Gastroesophageal sphincter (tissue), 4 donors: ENCODE results near the gene SLC37A1. TPM values are rescaled to one million over a fixed set of nuclear protein-coding genes. Genes with fewer than 3 reads are reported as not detected.
"Not testable (repeated sequence)": the region's sequence is repeated elsewhere in the genome, so short reads cannot be mapped to it uniquely, and the experiment has no call there.

ENCODE experiments used
- ATAC-seq: fragments of 150-250 bp; one replicate; pipeline ENCODE4 v1.9.1; 2016; ENCODE audit warnings: mild to moderate bottlenecking, moderate library complexity
- H3K27ac ChIP-seq, 4 donors: fragments of 200-600 bp; sonication (generic) in 3 of 4; 1 replicate in 3 of 4; 2 replicates in 1 of 4; pipeline ENCODE4 v1.5.1; 2016 to 2019
- H3K27me3 ChIP-seq: fragments of 200-600 bp; sonication (generic); one replicate; pipeline ENCODE4 v1.5.1; 2019
- H3K36me3 ChIP-seq, 2 donors: fragments of 200-600 bp; sonication (generic); one replicate each; pipeline ENCODE4 v1.5.1; 2019; ENCODE audit warnings: control low read depth in 1 of 2
- H3K4me1 ChIP-seq, 3 donors: fragments of 200-600 bp; sonication (generic); 1 replicate in 2 of 3; 2 replicates in 1 of 3; pipeline ENCODE4 v1.5.1; 2016 to 2019; ENCODE audit warnings: control low read depth in 2 of 3
- H3K4me3 ChIP-seq, 2 donors: fragments of 200-600 bp; sonication (generic); one replicate each; pipeline ENCODE4 v1.5.1; 2019; ENCODE audit warnings: mild to moderate bottlenecking in 1 of 2, moderate library complexity in 1 of 2
- H3K9me3 ChIP-seq, 3 donors: fragments of 200-600 bp; sonication (generic); one replicate each; pipeline ENCODE4 v1.5.1; 2017 to 2019; ENCODE audit warnings: control low read depth in 2 of 3
- CTCF ChIP-seq, 4 experiments: fragments of 200-600 bp in 2 of 4; fragments of 450-650 bp in 2 of 4; sonication (generic) in 1 of 4; IDR thresholded peaks; one replicate each; pipeline ENCODE4 v1.5.1; 2017 to 2019; ENCODE audit warnings: antibody characterized with exemption in 4 of 4, mild to moderate bottlenecking in 2 of 4, moderate library complexity in 2 of 4
- EP300 ChIP-seq: sonication (generic); formaldehyde crosslinking; IDR thresholded peaks from one replicate; pipeline ENCODE4 v1.6.1; 2017; ENCODE audit warnings: antibody characterized with exemption, mild to moderate bottlenecking
- POLR2A ChIP-seq, 2 donors: fragments of 450-650 bp; IDR thresholded peaks; one replicate each; pipeline ENCODE4 v1.6.1; 2017; ENCODE audit warnings: antibody characterized with exemption in 2 of 2, mild to moderate bottlenecking in 2 of 2, moderate library complexity in 1 of 2
- POLR2AphosphoS5 ChIP-seq: sonication (generic); formaldehyde crosslinking; IDR thresholded peaks from one replicate; pipeline ENCODE4 v1.6.1; 2017; ENCODE audit warnings: antibody characterized with exemption
- WGBS, 2 donors: methylation state at CpG; one replicate each; pipeline ENCODE4 v1.1.5; 2018; ENCODE audit warnings: low coverage in 1 of 2; 5-methylcytosine and 5-hydroxymethylcytosine counted together
- total RNA-seq, 4 donors: library from RNA; depleted of rRNA; stranded (reverse); fragments of >200 nt; gene quantifications; one replicate each; pipeline ENCODE4 v1.1.0, GENCODE V29; 2016

The SLC37A1 gene
- total RNA-seq, 4 donors from 2014 or later = 3.7 to 7.8 (median 4.3) TPM

GRCh38 chr21:42627527-42628289 lies 114.1 kb downstream of the SLC37A1 start:
- WGBS, 2 donors = 71 to 75% methylated on average over 9 of the region's 15 CpGs
- no peak for ATAC-seq

GRCh38 chr21:42628466-42629061 lies 114.9 kb downstream of the SLC37A1 start:
- not testable (repeated sequence) for ATAC-seq, H3K27ac ChIP-seq, H3K4me1 ChIP-seq, H3K36me3 ChIP-seq, H3K9me3 ChIP-seq, H3K4me3 ChIP-seq
- peaks cover 26% of the 10 kb centered on the region for H3K27me3 ChIP-seq
- WGBS, 2 donors = 79 to 84% methylated on average over 2 of the region's 2 CpGs

More at GRCh38 chr21:42627527-42628289, 114.1 kb downstream of the SLC37A1 start:
- Histone ChIP-seq H3K27ac (no peak overlapping the region), H3K4me1 (no peaks in the 10 kb centered on the region), H3K27me3 (peaks cover 26% of the 10 kb centered on the region), H3K4me3 (no peak overlapping the region), H3K9me3 (no peaks in the 10 kb centered on the region), H3K36me3 (no peaks in the 10 kb centered on the region)
- no peak for TF ChIP-seq POLR2A (IDR thresholded peaks at IDR 0.05)
- no peak for TF ChIP-seq CTCF (IDR thresholded peaks at IDR 0.05)
- TF ChIP-seq POLR2AphosphoS5 = no peak
- TF ChIP-seq EP300 = no peak

GRCh38 chr21:42629933-42630589 lies 116.4 kb downstream of the SLC37A1 start:
- no peak for ATAC-seq
- TF ChIP-seq CTCF (IDR thresholded peaks at IDR 0.05) (no peak), POLR2A (IDR thresholded peaks at IDR 0.05) (no peak), EP300 (no peak), POLR2AphosphoS5 (no peak)
- WGBS, 2 donors = 82% methylated on average over 7 of the region's 9 CpGs; no CpG with 5 or more reads in 1 of the 2 donors
- H3K36me3 ChIP-seq = no peaks in the 10 kb centered on the region
- H3K27me3 ChIP-seq = peaks cover 23% of the 10 kb centered on the region
- no peaks in the 10 kb centered on the region for H3K4me1 ChIP-seq
- H3K27ac ChIP-seq = no peak overlapping the region
- H3K9me3 ChIP-seq = no peaks in the 10 kb centered on the region
- no peak overlapping the region for H3K4me3 ChIP-seq

GRCh38 chr21:42630626-42631025 lies 117.0 kb downstream of the SLC37A1 start:
- Histone ChIP-seq H3K27ac (no peak overlapping the region), H3K9me3 (no peaks in the 10 kb centered on the region), H3K4me1 (no peaks in the 10 kb centered on the region), H3K36me3 (no peaks in the 10 kb centered on the region), H3K27me3 (peaks cover 17% of the 10 kb centered on the region), H3K4me3 (no peak overlapping the region)
- TF ChIP-seq EP300 (no peak), POLR2AphosphoS5 (no peak), CTCF (IDR thresholded peaks at IDR 0.05) (no peak)
- ATAC-seq = no peak
- 77 to 80% methylated on average over 3 to 4 of the region's 9 CpGs for WGBS, 2 donors

Other genes with a start within 250 kb of the SLC37A1 start
- 10 to 100 TPM in 2 of 4 donors, 1 to 10 TPM in 2; 6.4 to 18.2 (median 10.5) TPM for gene TFF3, start 198.4 kb upstream of the SLC37A1 start, total RNA-seq
- gene TFF2, start 162.9 kb upstream of the SLC37A1 start, total RNA-seq = not detected
- not detected for gene TFF1, start 147.3 kb upstream of the SLC37A1 start, total RNA-seq
- gene TMPRSS3, start 117.8 kb upstream of the SLC37A1 start, total RNA-seq = under 1 TPM in 1 of 4 donors, not detected in 3; 0.52 TPM
- gene UBASH3A, start 110.0 kb upstream of the SLC37A1 start, total RNA-seq = under 1 TPM in 1 of 4 donors, not detected in 3; 0.40 TPM
- 1 to 10 TPM in 2 of 4 donors, under 1 TPM in 1, not detected in 1; 0.99 to 1.9 (median 1.9) TPM for gene RSPH1, start 17.6 kb upstream of the SLC37A1 start, total RNA-seq
- 10 to 100 TPM; 10.6 to 83.2 (median 28.5) TPM for gene PDE9A, start 139.8 kb downstream of the SLC37A1 start, total RNA-seq